Measurements from ENCODE around the gene LMNA. TPM values are rescaled to one million over a fixed set of nuclear protein-coding genes. Genes with fewer than 3 reads are reported as not detected.
"Not testable (repeated sequence)": the region's sequence is repeated elsewhere in the genome, so short reads cannot be mapped to it uniquely, and the experiment has no call there.

LMNA gene
- total RNA-seq, 1 experiment from 2014 or later, result 68.8 TPM

- peak overlapping the region; percentile 89 for H3K27ac Mint-ChIP-seq
- ATAC-seq, result peak; percentile 4; the same call in 1 of the 2 replicates
These were observed 10.3 kb downstream of the LMNA start for GRCh38 chr1:156124557-156125483.

GRCh38 chr1:156125544-156125943, 11.0 kb downstream of the LMNA start:
- CTCF ChIA-PET, result interaction anchor here (0.7 to 28.0 kb wide), 14 partner anchors 10 to 174 kb away, joined by 3 to 1176 read pairs (median 4); partner anchors contain the start of genes ARHGEF2, LMNA, MEX3A and PMF1
- ATAC-seq, result not testable (repeated sequence)

More at GRCh38 chr1:156124557-156125483, 10.3 kb downstream of the LMNA start:
- H3K9me3 Mint-ChIP-seq, result no peaks in the 10 kb centered on the region
- H3K36me3 Mint-ChIP-seq, result no peaks in the 10 kb centered on the region
- peaks cover 67% of the 10 kb centered on the region for H3K4me1 Mint-ChIP-seq
- no peak for DNase-seq (ENCODE audit: low spot score)
- CTCF ChIA-PET, result interaction anchor here (0.7 to 28.0 kb wide), 13 partner anchors 10 to 173 kb away, joined by 3 to 1176 read pairs (median 4); partner anchors contain the start of genes ARHGEF2, LMNA, MEX3A and PMF1
- POLR2A ChIA-PET, result interaction anchor here (0.6 to 2.3 kb wide), 2 partner anchors 20 to 70 kb away, joined by 5 to 8 read pairs; no protein-coding TSS in a partner anchor
- H3K4me3 Mint-ChIP-seq, result no peak overlapping the region
- no peak for TF ChIP-seq ZNF671 (CRISPR knock-in tag; IDR thresholded peaks at IDR 0.05)
- TF ChIP-seq, protein P1, sequence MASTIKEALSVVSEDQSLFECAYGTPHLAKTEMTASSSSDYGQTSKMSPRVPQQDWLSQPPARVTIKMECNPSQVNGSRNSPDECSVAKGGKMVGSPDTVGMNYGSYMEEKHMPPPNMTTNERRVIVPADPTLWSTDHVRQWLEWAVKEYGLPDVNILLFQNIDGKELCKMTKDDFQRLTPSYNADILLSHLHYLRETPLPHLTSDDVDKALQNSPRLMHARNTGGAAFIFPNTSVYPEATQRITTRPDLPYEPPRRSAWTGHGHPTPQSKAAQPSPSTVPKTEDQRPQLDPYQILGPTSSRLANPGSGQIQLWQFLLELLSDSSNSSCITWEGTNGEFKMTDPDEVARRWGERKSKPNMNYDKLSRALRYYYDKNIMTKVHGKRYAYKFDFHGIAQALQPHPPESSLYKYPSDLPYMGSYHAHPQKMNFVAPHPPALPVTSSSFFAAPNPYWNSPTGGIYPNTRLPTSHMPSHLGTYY (CRISPR knock-in tag; IDR thresholded peaks at IDR 0.05), result no peak
- no peak for TF ChIP-seq ZNF263 (CRISPR knock-in tag; IDR thresholded peaks at IDR 0.05; ENCODE audit: low read depth)
- TF ChIP-seq ZNF121 (CRISPR knock-in tag; IDR thresholded peaks at IDR 0.05), result no peak
- no peak for TF ChIP-seq JUN (CRISPR knock-in tag; IDR thresholded peaks at IDR 0.05)
- TF ChIP-seq ZNF423 (CRISPR knock-in tag; IDR thresholded peaks at IDR 0.05), result no peak
- peak; percentile 17; the same call in 1 of the 2 replicates for TF ChIP-seq USF1 (CRISPR knock-in tag; IDR thresholded peaks at IDR 0.05)
- no peaks in the 10 kb centered on the region; the same call in 1 of the 2 replicates for H3K27me3 Mint-ChIP-seq (ENCODE audit: low read depth)

DNA sequence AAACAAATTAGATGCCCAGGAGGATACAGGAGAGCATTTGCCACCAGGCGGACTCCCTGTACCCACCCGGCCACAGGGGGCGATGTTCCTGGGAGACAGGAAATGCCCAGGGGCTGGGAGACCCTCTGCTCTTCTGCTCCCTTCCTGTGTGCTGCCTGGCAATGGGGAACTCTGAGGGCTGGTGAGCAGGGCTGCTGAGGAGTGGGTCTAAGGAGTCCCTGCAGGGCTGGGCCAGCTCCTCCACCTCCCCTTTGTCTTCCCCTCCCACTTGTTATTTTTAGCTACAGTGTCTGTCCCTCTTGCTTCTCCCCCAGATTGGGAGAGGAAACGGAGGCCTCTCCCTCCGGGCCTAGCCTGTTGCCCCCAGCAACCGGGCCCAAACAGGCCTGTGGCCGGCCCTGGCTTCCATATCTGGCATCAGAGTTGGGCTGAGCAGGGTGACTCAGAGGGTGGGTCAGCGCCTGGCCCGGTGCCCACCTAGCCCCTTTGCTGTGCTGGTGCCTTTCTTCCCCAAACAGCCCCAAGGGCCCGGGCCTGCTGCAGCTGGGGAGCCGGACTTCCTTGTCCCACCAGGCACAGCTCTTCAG, 11.6 kb downstream of the LMNA start:
- no peaks in the 10 kb centered on the region; the same call in 1 of the 2 replicates for H3K27me3 Mint-ChIP-seq (ENCODE audit: low read depth)
- peak; percentile 20; the same call in 1 of the 2 replicates for TF ChIP-seq FOXP1 (CRISPR knock-in tag; IDR thresholded peaks at IDR 0.05; ENCODE audit: borderline replicate concordance)
- TF ChIP-seq, protein P2, sequence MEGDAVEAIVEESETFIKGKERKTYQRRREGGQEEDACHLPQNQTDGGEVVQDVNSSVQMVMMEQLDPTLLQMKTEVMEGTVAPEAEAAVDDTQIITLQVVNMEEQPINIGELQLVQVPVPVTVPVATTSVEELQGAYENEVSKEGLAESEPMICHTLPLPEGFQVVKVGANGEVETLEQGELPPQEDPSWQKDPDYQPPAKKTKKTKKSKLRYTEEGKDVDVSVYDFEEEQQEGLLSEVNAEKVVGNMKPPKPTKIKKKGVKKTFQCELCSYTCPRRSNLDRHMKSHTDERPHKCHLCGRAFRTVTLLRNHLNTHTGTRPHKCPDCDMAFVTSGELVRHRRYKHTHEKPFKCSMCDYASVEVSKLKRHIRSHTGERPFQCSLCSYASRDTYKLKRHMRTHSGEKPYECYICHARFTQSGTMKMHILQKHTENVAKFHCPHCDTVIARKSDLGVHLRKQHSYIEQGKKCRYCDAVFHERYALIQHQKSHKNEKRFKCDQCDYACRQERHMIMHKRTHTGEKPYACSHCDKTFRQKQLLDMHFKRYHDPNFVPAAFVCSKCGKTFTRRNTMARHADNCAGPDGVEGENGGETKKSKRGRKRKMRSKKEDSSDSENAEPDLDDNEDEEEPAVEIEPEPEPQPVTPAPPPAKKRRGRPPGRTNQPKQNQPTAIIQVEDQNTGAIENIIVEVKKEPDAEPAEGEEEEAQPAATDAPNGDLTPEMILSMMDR (IDR thresholded peaks at IDR 0.05), result peak; percentile 47; the same call in 1 of the 2 replicates
- no peak for TF ChIP-seq TP53 (CRISPR knock-in tag; IDR thresholded peaks at IDR 0.05)
- TF ChIP-seq HMGA2 (CRISPR knock-in tag; IDR thresholded peaks at IDR 0.05), result 0 out of 2 replicates have a peak, but pooled peaks have one; percentile 3
- DNase-seq (ENCODE audit: low spot score) (peak; percentile 86), ATAC-seq (peak; percentile 23)
- CTCF ChIA-PET, result interaction anchor here (0.6 to 28.0 kb wide), 15 partner anchors 9 to 175 kb away, joined by 3 to 1176 read pairs (median 4); partner anchors contain the start of genes ARHGEF2, LMNA, MEX3A and PAQR6
- H3K4me3 Mint-ChIP-seq, result peak overlapping the region; percentile 49
- H3K27ac Mint-ChIP-seq, result no peak overlapping the region
- peaks cover 62% of the 10 kb centered on the region for H3K4me1 Mint-ChIP-seq
- POLR2A ChIA-PET, result no interaction called here
- H3K9me3 Mint-ChIP-seq, result no peaks in the 10 kb centered on the region
- H3K36me3 Mint-ChIP-seq, result no peaks in the 10 kb centered on the region

More at GRCh38 chr1:156125544-156125943, 11.0 kb downstream of the LMNA start:
- H3K36me3 Mint-ChIP-seq; H3K4me3 Mint-ChIP-seq; H3K27me3 Mint-ChIP-seq (ENCODE audit: low read depth); H3K9me3 Mint-ChIP-seq; H3K27ac Mint-ChIP-seq; DNase-seq (ENCODE audit: low spot score): not testable (repeated sequence)
- POLR2A ChIA-PET, result interaction anchor here (0.6 kb wide), 1 partner anchor 70 kb away, joined by 5 read pairs; no protein-coding TSS in a partner anchor
- peaks cover 66% of the 10 kb centered on the region for H3K4me1 Mint-ChIP-seq
